ENCODE data around the gene TTC23.
A peak's percentile ranks its signal among the peaks of the same experiment; 100 is the strongest.

Gene TTC23

GRCh38 chr15:99249270-99249841 is at the start of gene TTC23:
Gene TTC23, minus strand, starts transcription at chr15:99249581. Its CDS starts 20,869 bp downstream, at chr15:99228712.
- Histone ChIP-seq H3K27me3 (ENCODE audit: insufficient read depth, low read length) (peaks cover 12% of the 10 kb centered on the region), H3K4me1 (ENCODE audit: insufficient read depth, low read length) (peaks cover 7% of the 10 kb centered on the region; the same call in 1 of the 2 replicates), H3K36me3 (ENCODE audit: insufficient read depth, low read depth, low read length) (no peaks in the 10 kb centered on the region), H3K27ac (ENCODE audit: low read length) (peak within 1 kb of the TSS; percentile 41), H3K9me3 (ENCODE audit: insufficient read depth, low read depth, low read length) (no peaks in the 10 kb centered on the region), H3K4me3 (ENCODE audit: low read length) (peak within 1 kb of the TSS; percentile 79), H3K9ac (ENCODE audit: low read depth, low read length) (peak within 1 kb of the TSS; percentile 85)

- no peaks in the 10 kb centered on the region for H3K27me3 ChIP-seq (ENCODE audit: insufficient read depth, low read length)
- H3K27ac ChIP-seq (ENCODE audit: low read length): no peak overlapping the region
- H3K36me3 ChIP-seq (ENCODE audit: insufficient read depth, low read depth, low read length): no peaks in the 10 kb centered on the region; the same call in 1 of the 2 replicates
- H3K9me3 ChIP-seq (ENCODE audit: insufficient read depth, low read depth, low read length): peaks cover 6% of the 10 kb centered on the region
- no peak overlapping the region for H3K9ac ChIP-seq (ENCODE audit: low read depth, low read length)
- H3K4me3 ChIP-seq (ENCODE audit: low read length): no peak overlapping the region
- peaks cover 10% of the 10 kb centered on the region for H3K4me1 ChIP-seq (ENCODE audit: insufficient read depth, low read length)
These were observed 47.0 kb upstream of the TTC23 start for GRCh38 chr15:99296386-99296785.

GRCh38 chr15:99295840-99296239 is 46.5 kb upstream of the TTC23 start:
- Histone ChIP-seq H3K4me1 (ENCODE audit: insufficient read depth, low read length) (peaks cover 10% of the 10 kb centered on the region), H3K9me3 (ENCODE audit: insufficient read depth, low read depth, low read length) (peaks cover 6% of the 10 kb centered on the region), H3K4me3 (ENCODE audit: low read length) (no peak overlapping the region), H3K9ac (ENCODE audit: low read depth, low read length) (no peak overlapping the region), H3K27me3 (ENCODE audit: insufficient read depth, low read length) (no peaks in the 10 kb centered on the region), H3K36me3 (ENCODE audit: insufficient read depth, low read depth, low read length) (no peaks in the 10 kb centered on the region; the same call in 1 of the 2 replicates), H3K27ac (ENCODE audit: low read length) (no peak overlapping the region)

- H3K36me3 ChIP-seq (ENCODE audit: insufficient read depth, low read depth, low read length): no peaks in the 10 kb centered on the region; the same call in 1 of the 2 replicates
These were observed 42.3 kb upstream of the TTC23 start for GRCh38 chr15:99291643-99292042.

GRCh38 chr15:99283717-99284116 is 34.3 kb upstream of the TTC23 start:
- no peaks in the 10 kb centered on the region for H3K27me3 ChIP-seq (ENCODE audit: insufficient read depth, low read length)
- no peaks in the 10 kb centered on the region for H3K36me3 ChIP-seq (ENCODE audit: insufficient read depth, low read depth, low read length)
- no peak overlapping the region for H3K27ac ChIP-seq (ENCODE audit: low read length)
- H3K4me1 ChIP-seq (ENCODE audit: insufficient read depth, low read length): no peaks in the 10 kb centered on the region
- H3K4me3 ChIP-seq (ENCODE audit: low read length): no peak overlapping the region
- no peaks in the 10 kb centered on the region for H3K9me3 ChIP-seq (ENCODE audit: insufficient read depth, low read depth, low read length)
- H3K9ac ChIP-seq (ENCODE audit: low read depth, low read length): no peak overlapping the region

More at GRCh38 chr15:99291643-99292042, 42.3 kb upstream of the TTC23 start:
- H3K9me3 ChIP-seq (ENCODE audit: insufficient read depth, low read depth, low read length): peaks cover 6% of the 10 kb centered on the region
- no peaks in the 10 kb centered on the region for H3K27me3 ChIP-seq (ENCODE audit: insufficient read depth, low read length)
- H3K9ac ChIP-seq (ENCODE audit: low read depth, low read length): no peak overlapping the region
- H3K4me1 ChIP-seq (ENCODE audit: insufficient read depth, low read length): peaks cover 10% of the 10 kb centered on the region
- H3K27ac ChIP-seq (ENCODE audit: low read length): no peak overlapping the region
- no peak overlapping the region for H3K4me3 ChIP-seq (ENCODE audit: low read length)

GRCh38 chr15:99282586-99282985 is 33.2 kb upstream of the TTC23 start:
- Histone ChIP-seq H3K4me1 (ENCODE audit: insufficient read depth, low read length) (no peaks in the 10 kb centered on the region), H3K4me3 (ENCODE audit: low read length) (no peak overlapping the region), H3K9ac (ENCODE audit: low read depth, low read length) (no peak overlapping the region), H3K27me3 (ENCODE audit: insufficient read depth, low read length) (no peaks in the 10 kb centered on the region), H3K36me3 (ENCODE audit: insufficient read depth, low read depth, low read length) (no peaks in the 10 kb centered on the region), H3K9me3 (ENCODE audit: insufficient read depth, low read depth, low read length) (no peaks in the 10 kb centered on the region), H3K27ac (ENCODE audit: low read length) (no peak overlapping the region)

- Histone ChIP-seq H3K4me3 (ENCODE audit: low read length) (no peak overlapping the region), H3K27ac (ENCODE audit: low read length) (no peak overlapping the region), H3K9me3 (ENCODE audit: insufficient read depth, low read depth, low read length) (no peaks in the 10 kb centered on the region), H3K4me1 (ENCODE audit: insufficient read depth, low read length) (no peaks in the 10 kb centered on the region), H3K36me3 (ENCODE audit: insufficient read depth, low read depth, low read length) (no peaks in the 10 kb centered on the region), H3K27me3 (ENCODE audit: insufficient read depth, low read length) (no peaks in the 10 kb centered on the region), H3K9ac (ENCODE audit: low read depth, low read length) (no peak overlapping the region)
These were observed 32.7 kb upstream of the TTC23 start for GRCh38 chr15:99282121-99282520.

- no peaks in the 10 kb centered on the region for H3K9me3 ChIP-seq (ENCODE audit: insufficient read depth, low read depth, low read length)
- no peak overlapping the region for H3K27ac ChIP-seq (ENCODE audit: low read length)
- H3K4me1 ChIP-seq (ENCODE audit: insufficient read depth, low read length): no peaks in the 10 kb centered on the region
- no peak overlapping the region for H3K9ac ChIP-seq (ENCODE audit: low read depth, low read length)
- H3K36me3 ChIP-seq (ENCODE audit: insufficient read depth, low read depth, low read length): no peaks in the 10 kb centered on the region
- no peaks in the 10 kb centered on the region for H3K27me3 ChIP-seq (ENCODE audit: insufficient read depth, low read length)
- H3K4me3 ChIP-seq (ENCODE audit: low read length): no peak overlapping the region
These were observed 30.4 kb upstream of the TTC23 start for GRCh38 chr15:99279827-99280226.

- H3K9ac ChIP-seq (ENCODE audit: low read depth, low read length): no peak overlapping the region
- no peak overlapping the region for H3K27ac ChIP-seq (ENCODE audit: low read length)
- no peaks in the 10 kb centered on the region for H3K4me1 ChIP-seq (ENCODE audit: insufficient read depth, low read length)
- H3K9me3 ChIP-seq (ENCODE audit: insufficient read depth, low read depth, low read length): no peaks in the 10 kb centered on the region
- H3K27me3 ChIP-seq (ENCODE audit: insufficient read depth, low read length): no peaks in the 10 kb centered on the region
- H3K36me3 ChIP-seq (ENCODE audit: insufficient read depth, low read depth, low read length): no peaks in the 10 kb centered on the region
- no peak overlapping the region for H3K4me3 ChIP-seq (ENCODE audit: low read length)
These were observed 29.9 kb upstream of the TTC23 start for GRCh38 chr15:99279290-99279689.

GRCh38 chr15:99275525-99276128 is 26.2 kb upstream of the TTC23 start:
- Histone ChIP-seq H3K27ac (ENCODE audit: low read length) (no peak overlapping the region), H3K9ac (ENCODE audit: low read depth, low read length) (no peak overlapping the region)

GRCh38 chr15:99275061-99275460 is 25.7 kb upstream of the TTC23 start:
- H3K36me3 ChIP-seq (ENCODE audit: insufficient read depth, low read depth, low read length): no peaks in the 10 kb centered on the region
- H3K4me3 ChIP-seq (ENCODE audit: low read length): no peak overlapping the region
- H3K27ac ChIP-seq (ENCODE audit: low read length): no peak overlapping the region

More at GRCh38 chr15:99275525-99276128, 26.2 kb upstream of the TTC23 start:
- Histone ChIP-seq H3K4me3 (ENCODE audit: low read length) (no peak overlapping the region), H3K36me3 (ENCODE audit: insufficient read depth, low read depth, low read length) (no peaks in the 10 kb centered on the region), H3K4me1 (ENCODE audit: insufficient read depth, low read length) (no peaks in the 10 kb centered on the region), H3K27me3 (ENCODE audit: insufficient read depth, low read length) (no peaks in the 10 kb centered on the region), H3K9me3 (ENCODE audit: insufficient read depth, low read depth, low read length) (no peaks in the 10 kb centered on the region)

GRCh38 chr15:99273801-99274200 is 24.4 kb upstream of the TTC23 start:
- H3K27ac ChIP-seq (ENCODE audit: low read length): no peak overlapping the region
- no peak overlapping the region for H3K4me3 ChIP-seq (ENCODE audit: low read length)
- no peaks in the 10 kb centered on the region for H3K36me3 ChIP-seq (ENCODE audit: insufficient read depth, low read depth, low read length)
- H3K4me1 ChIP-seq (ENCODE audit: insufficient read depth, low read length): no peaks in the 10 kb centered on the region
- no peaks in the 10 kb centered on the region for H3K9me3 ChIP-seq (ENCODE audit: insufficient read depth, low read depth, low read length)
- H3K27me3 ChIP-seq (ENCODE audit: insufficient read depth, low read length): no peaks in the 10 kb centered on the region
- H3K9ac ChIP-seq (ENCODE audit: low read depth, low read length): no peak overlapping the region

More at GRCh38 chr15:99275061-99275460, 25.7 kb upstream of the TTC23 start:
- Histone ChIP-seq H3K9ac (ENCODE audit: low read depth, low read length) (no peak overlapping the region), H3K27me3 (ENCODE audit: insufficient read depth, low read length) (no peaks in the 10 kb centered on the region), H3K9me3 (ENCODE audit: insufficient read depth, low read depth, low read length) (no peaks in the 10 kb centered on the region), H3K4me1 (ENCODE audit: insufficient read depth, low read length) (no peaks in the 10 kb centered on the region)

All from iPS-20b (cell line).